Epidermal melanocyte (primary cell): ENCODE results near the gene MAGEA2.
"Not testable (repeated sequence)": the region's sequence is repeated elsewhere in the genome, so short reads cannot be mapped to it uniquely, and the experiment has no call there.

ENCODE experiments used
- DNase-seq: peaks from one replicate; pipeline ENCODE4 v3.0.0; 2011; ENCODE audit warnings: low spot score; ENCODE audit not compliant: insufficient read length

MAGEA2 gene

GRCh38 chrX:152709173-152709572, 44.5 kb downstream of the MAGEA2 start, which contains the start of gene CSAG2:
Gene CSAG2, minus strand, starts transcription at chrX:152709273. Its CDS starts 161 bp downstream, at chrX:152709112.
- not testable (repeated sequence) for DNase-seq

GRCh38 chrX:152706500-152706899, 47.1 kb downstream of the MAGEA2 start:
- DNase-seq, result not testable (repeated sequence)

- DNase-seq, result not testable (repeated sequence)
Measured at GRCh38 chrX:152700390-152700789, 53.3 kb downstream of the MAGEA2 start.
